HCT116 (cell line): ENCODE measurements around the gene FERMT3.

ENCODE experiments used
- EZH2 ChIP-seq: fragments of 200-600 bp; sonication (generic); IDR thresholded peaks from 2 replicates; pipeline ENCODE4 v1.6.1; 2017; ENCODE audit warnings: antibody characterized with exemption, mixed run types
- POLR2A ChIP-seq: IDR thresholded peaks from 2 replicates; pipeline ENCODE4 v1.7.0; 2011; ENCODE audit warnings: borderline replicate concordance; ENCODE audit not compliant: insufficient read depth, insufficient read length; ENCODE audit errors: extremely low read depth
- POLR2AphosphoS5 ChIP-seq: IDR thresholded peaks from 2 replicates; pipeline ENCODE4 v1.6.1; 2011; ENCODE audit warnings: mild to moderate bottlenecking, low read depth, low read length, moderate library complexity
- TF ChIP-seq, protein P1 (sequence below), 3 experiments: fragments of 200-600 bp in 1 of 3; sonication (generic) in 1 of 3; IDR thresholded peaks in 2 of 3; conservative IDR thresholded peaks in 1 of 3; 2 replicates each; pipeline ENCODE4 v1.5.1; 2012 to 2017; ENCODE audit warnings: low read depth in 2 of 3, low read length in 2 of 3, antibody characterized with exemption in 1 of 3, borderline replicate concordance in 1 of 3, control low read depth in 1 of 3, mild to moderate bottlenecking in 1 of 3, mixed read lengths in 1 of 3, mixed run types in 1 of 3, moderate library complexity in 1 of 3; ENCODE audit not compliant: insufficient read depth in 1 of 3
- TF ChIP-seq, protein P2 (sequence below): IDR thresholded peaks from 2 replicates; pipeline ENCODE4 v1.6.1; 2011; ENCODE audit warnings: mild to moderate bottlenecking, low read length, moderate library complexity; ENCODE audit not compliant: insufficient replicate concordance; ENCODE audit errors: extremely low read depth

DNA sequence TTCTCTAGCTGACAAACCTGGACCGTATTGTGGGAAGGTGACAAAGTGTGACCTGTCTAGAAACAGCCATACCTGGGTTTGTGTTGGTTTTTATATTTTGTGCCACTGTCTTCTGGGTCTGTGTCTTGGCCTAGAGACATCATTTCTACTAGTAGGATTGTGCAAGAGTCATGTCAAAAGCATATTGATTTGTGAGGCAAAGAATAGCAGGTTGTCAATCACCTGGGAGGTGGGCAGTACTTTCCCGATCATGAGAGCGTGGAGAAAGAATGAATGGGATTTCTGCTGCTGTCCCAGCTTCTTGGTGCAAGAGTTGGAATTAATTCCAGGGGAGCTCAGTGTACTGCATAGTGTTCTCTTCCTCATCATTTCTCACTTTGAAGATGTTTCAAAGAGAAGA is 5.0 kb upstream of the FERMT3 start:
- TF ChIP-seq, protein P1, sequence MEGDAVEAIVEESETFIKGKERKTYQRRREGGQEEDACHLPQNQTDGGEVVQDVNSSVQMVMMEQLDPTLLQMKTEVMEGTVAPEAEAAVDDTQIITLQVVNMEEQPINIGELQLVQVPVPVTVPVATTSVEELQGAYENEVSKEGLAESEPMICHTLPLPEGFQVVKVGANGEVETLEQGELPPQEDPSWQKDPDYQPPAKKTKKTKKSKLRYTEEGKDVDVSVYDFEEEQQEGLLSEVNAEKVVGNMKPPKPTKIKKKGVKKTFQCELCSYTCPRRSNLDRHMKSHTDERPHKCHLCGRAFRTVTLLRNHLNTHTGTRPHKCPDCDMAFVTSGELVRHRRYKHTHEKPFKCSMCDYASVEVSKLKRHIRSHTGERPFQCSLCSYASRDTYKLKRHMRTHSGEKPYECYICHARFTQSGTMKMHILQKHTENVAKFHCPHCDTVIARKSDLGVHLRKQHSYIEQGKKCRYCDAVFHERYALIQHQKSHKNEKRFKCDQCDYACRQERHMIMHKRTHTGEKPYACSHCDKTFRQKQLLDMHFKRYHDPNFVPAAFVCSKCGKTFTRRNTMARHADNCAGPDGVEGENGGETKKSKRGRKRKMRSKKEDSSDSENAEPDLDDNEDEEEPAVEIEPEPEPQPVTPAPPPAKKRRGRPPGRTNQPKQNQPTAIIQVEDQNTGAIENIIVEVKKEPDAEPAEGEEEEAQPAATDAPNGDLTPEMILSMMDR (IDR thresholded peaks at IDR 0.05 in 2 of 3, conservative IDR thresholded peaks at IDR 0.05 in 1 of 3; ENCODE audit: borderline replicate concordance in 1 of 3, insufficient read depth in 1 of 3, low read depth in 2 of 3, low read length in 2 of 3), result no peak
- TF ChIP-seq, protein P2, sequence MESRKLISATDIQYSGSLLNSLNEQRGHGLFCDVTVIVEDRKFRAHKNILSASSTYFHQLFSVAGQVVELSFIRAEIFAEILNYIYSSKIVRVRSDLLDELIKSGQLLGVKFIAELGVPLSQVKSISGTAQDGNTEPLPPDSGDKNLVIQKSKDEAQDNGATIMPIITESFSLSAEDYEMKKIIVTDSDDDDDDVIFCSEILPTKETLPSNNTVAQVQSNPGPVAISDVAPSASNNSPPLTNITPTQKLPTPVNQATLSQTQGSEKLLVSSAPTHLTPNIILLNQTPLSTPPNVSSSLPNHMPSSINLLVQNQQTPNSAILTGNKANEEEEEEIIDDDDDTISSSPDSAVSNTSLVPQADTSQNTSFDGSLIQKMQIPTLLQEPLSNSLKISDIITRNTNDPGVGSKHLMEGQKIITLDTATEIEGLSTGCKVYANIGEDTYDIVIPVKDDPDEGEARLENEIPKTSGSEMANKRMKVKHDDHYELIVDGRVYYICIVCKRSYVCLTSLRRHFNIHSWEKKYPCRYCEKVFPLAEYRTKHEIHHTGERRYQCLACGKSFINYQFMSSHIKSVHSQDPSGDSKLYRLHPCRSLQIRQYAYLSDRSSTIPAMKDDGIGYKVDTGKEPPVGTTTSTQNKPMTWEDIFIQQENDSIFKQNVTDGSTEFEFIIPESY, result no peak
- TF ChIP-seq POLR2AphosphoS5, result no peak
- TF ChIP-seq POLR2A, result no peak
- no peak for TF ChIP-seq EZH2
